ENCODE data around the gene NLK.
"Not testable (repeated sequence)": the region's sequence is repeated elsewhere in the genome, so short reads cannot be mapped to it uniquely, and the experiment has no call there.

NLK gene

GRCh38 chr17:28236033-28236653, 193.7 kb downstream of the NLK start:
- not testable (repeated sequence) for DNase-seq

- DNase-seq = not testable (repeated sequence)
Measured at GRCh38 chr17:28238547-28239270, 196.2 kb downstream of the NLK start.

- DNase-seq = no peak
Measured at GRCh38 chr17:28239271-28239624, 196.8 kb downstream of the NLK start.

GRCh38 chr17:28240688-28241340, 198.3 kb downstream of the NLK start:
- no peak for DNase-seq

GRCh38 chr17:28242791-28243190, 200.3 kb downstream of the NLK start:
- no peak for DNase-seq

GRCh38 chr17:28243268-28243667, 200.8 kb downstream of the NLK start:
- not testable (repeated sequence) for DNase-seq

GRCh38 chr17:28244446-28244845, 202.0 kb downstream of the NLK start:
- no peak for DNase-seq

Data from stimulated activated CD8-positive, alpha-beta memory T cell treated with anti-CD3 and anti-CD28 coated beads, Interleukin-4, amount 100 ng/mL, for 48 hours (primary cell).